Breast epithelium (tissue), 3 donors: ENCODE data around the gene CHST5.

ENCODE experiments used
- CTCF ChIP-seq, 3 donors: fragments of 450-650 bp; IDR thresholded peaks; one replicate each; pipeline ENCODE4 v1.5.1; 2016 to 2017; ENCODE audit warnings: antibody characterized with exemption in 3 of 3, mild to moderate bottlenecking in 3 of 3, moderate library complexity in 3 of 3
- POLR2A ChIP-seq: fragments of 450-650 bp; IDR thresholded peaks from one replicate; pipeline ENCODE4 v1.6.1; 2016; ENCODE audit warnings: antibody characterized with exemption, mild to moderate bottlenecking, moderate library complexity

GRCh38 chr16:75559564-75560372 is 23.9 kb upstream of the CHST5 start:
- no peak for TF ChIP-seq CTCF (IDR thresholded peaks at IDR 0.05)
- TF ChIP-seq POLR2A: no peak
